Measurements from ENCODE around the gene TBL1X. TPM values are rescaled to one million over a fixed set of nuclear protein-coding genes. Genes with fewer than 3 reads are reported as not detected.

The TBL1X gene
- total and polyA plus RNA-seq, 2 donors (not counting 1 experiment from before 2014, with no cell fraction given): 8.8 to 65.1 TPM

GRCh38 chrX:9746148-9746888 is 281.5 kb downstream of the TBL1X start:
- DNase-seq (no peak), ATAC-seq (ENCODE audit: low read depth) (no peak)
- H2AFZ ChIP-seq (ENCODE audit: insufficient read depth, low read depth, low read length, poor library complexity, severe bottlenecking): no peak overlapping the region
- H3K9me3 Mint-ChIP-seq (ENCODE audit: insufficient read depth): no peaks in the 10 kb centered on the region
- H3K27me3 ChIP-seq (replicated peaks in 1 of 4; ENCODE audit: control extremely low read depth in 1 of 4, control insufficient read depth in 3 of 4, insufficient read depth in 4 of 4, low read length in 3 of 4): peaks cover 0 to 4% (median 2%) of the 10 kb centered on the region in 4 experiments
- intact Hi-C loops (cut with micrococcal nuclease): no loop called here
- TF ChIP-seq CTCF (IDR thresholded peaks at IDR 0.05) (no peak), EZH2 (IDR thresholded peaks at IDR 0.05; ENCODE audit: borderline replicate concordance, insufficient read depth, low read depth, low read length, poor library complexity, severe bottlenecking) (no peak)
- peaks cover 0 to 13% (median 0%) of the 10 kb centered on the region in 3 donors for H3K9me3 ChIP-seq (ENCODE audit: control extremely low read depth in 1 of 3, control insufficient read depth in 2 of 3, insufficient read depth in 1 of 3, low read length in 2 of 3)
- CTCF ChIA-PET: no interaction called here
- H4K20me1 ChIP-seq (ENCODE audit: control insufficient read depth, insufficient read depth, low read length, poor library complexity, severe bottlenecking): no peaks in the 10 kb centered on the region
- peaks cover 3% of the 10 kb centered on the region for H3K27me3 Mint-ChIP-seq
- H3K27ac ChIP-seq (ENCODE audit: low read length in 2 of 2): no peak overlapping the region
- H3K79me2 ChIP-seq (ENCODE audit: control insufficient read depth, insufficient read depth, low read length): no peaks in the 10 kb centered on the region
- H3K4me3 ChIP-seq (ENCODE audit: control extremely low read depth in 1 of 5, extremely low read depth in 1 of 5, insufficient read depth in 1 of 5, low read depth in 2 of 5, low read length in 4 of 5): no peak overlapping the region
- H3K4me3 Mint-ChIP-seq: no peak overlapping the region
- no peaks in the 10 kb centered on the region for H3K36me3 ChIP-seq (replicated peaks in 1 of 2; ENCODE audit: control extremely low read depth in 1 of 2, control insufficient read depth in 1 of 2, extremely low read depth in 1 of 2, insufficient read depth in 2 of 2, low read length in 1 of 2)
- H3K9ac ChIP-seq (ENCODE audit: low read length): no peak overlapping the region
- peaks cover 6% of the 10 kb centered on the region for H3K4me1 Mint-ChIP-seq
- POLR2A ChIA-PET: interaction anchor here (0.7 kb wide), 1 partner anchor 185 kb away, joined by 9 read pairs; no protein-coding TSS in a partner anchor
- no peak overlapping the region for H3K4me2 ChIP-seq (replicated peaks; ENCODE audit: low read depth, low read length, poor library complexity, severe bottlenecking)
- no CpG with 5 or more reads among the region's 3 CpGs for WGBS (ENCODE audit: insufficient coverage)
- no peak overlapping the region for H3K27ac Mint-ChIP-seq
- H3K4me1 ChIP-seq (ENCODE audit: control insufficient read depth in 2 of 2, insufficient read depth in 2 of 2, low read length in 2 of 2): peaks cover 0 to 2% of the 10 kb centered on the region in 2 donors

- H3K27me3 ChIP-seq (replicated peaks in 1 of 4; ENCODE audit: control extremely low read depth in 1 of 4, control insufficient read depth in 3 of 4, insufficient read depth in 4 of 4, low read length in 3 of 4): peaks cover 0 to 4% (median 2%) of the 10 kb centered on the region in 4 experiments
- no peak overlapping the region for H2AFZ ChIP-seq (ENCODE audit: insufficient read depth, low read depth, low read length, poor library complexity, severe bottlenecking)
- CTCF ChIA-PET: no interaction called here
- H3K79me2 ChIP-seq (ENCODE audit: control insufficient read depth, insufficient read depth, low read length): no peaks in the 10 kb centered on the region
- no peak overlapping the region for H3K27ac Mint-ChIP-seq
- H4K20me1 ChIP-seq (ENCODE audit: control insufficient read depth, insufficient read depth, low read length, poor library complexity, severe bottlenecking): no peaks in the 10 kb centered on the region
- no peak overlapping the region for H3K9ac ChIP-seq (ENCODE audit: low read length)
- H3K27ac ChIP-seq (ENCODE audit: low read length in 2 of 2): no peak overlapping the region
- H3K27me3 Mint-ChIP-seq: peaks cover 3% of the 10 kb centered on the region
- H3K4me3 Mint-ChIP-seq: no peak overlapping the region
- no peaks in the 10 kb centered on the region for H3K9me3 Mint-ChIP-seq (ENCODE audit: insufficient read depth)
- POLR2A ChIA-PET: no interaction called here
- H3K4me3 ChIP-seq (ENCODE audit: control extremely low read depth in 1 of 5, extremely low read depth in 1 of 5, insufficient read depth in 1 of 5, low read depth in 2 of 5, low read length in 4 of 5): no peak overlapping the region
- intact Hi-C loops (cut with micrococcal nuclease): no loop called here
- peaks cover 6% of the 10 kb centered on the region for H3K4me1 Mint-ChIP-seq
- no peak for ATAC-seq (ENCODE audit: low read depth)
- no peak overlapping the region for H3K4me2 ChIP-seq (replicated peaks; ENCODE audit: low read depth, low read length, poor library complexity, severe bottlenecking)
- no peak for DNase-seq
- no peak for TF ChIP-seq CTCF (IDR thresholded peaks at IDR 0.05)
- TF ChIP-seq EZH2 (IDR thresholded peaks at IDR 0.05; ENCODE audit: borderline replicate concordance, insufficient read depth, low read depth, low read length, poor library complexity, severe bottlenecking): no peak
- peaks cover 0 to 13% (median 0%) of the 10 kb centered on the region in 3 donors for H3K9me3 ChIP-seq (ENCODE audit: control extremely low read depth in 1 of 3, control insufficient read depth in 2 of 3, insufficient read depth in 1 of 3, low read length in 2 of 3)
- H3K4me1 ChIP-seq (ENCODE audit: control insufficient read depth in 2 of 2, insufficient read depth in 2 of 2, low read length in 2 of 2): peaks cover 0 to 2% of the 10 kb centered on the region in 2 donors
- no CpG with 5 or more reads among the region's 4 CpGs for WGBS (ENCODE audit: insufficient coverage)
- H3K36me3 ChIP-seq (replicated peaks in 1 of 2; ENCODE audit: control extremely low read depth in 1 of 2, control insufficient read depth in 1 of 2, extremely low read depth in 1 of 2, insufficient read depth in 2 of 2, low read length in 1 of 2): no peaks in the 10 kb centered on the region
Measured at GRCh38 chrX:9747644-9748043, 282.8 kb downstream of the TBL1X start.

Data from B cell (primary cell).